Measurements from ENCODE around the gene NKD1. TPM values are rescaled to one million over a fixed set of nuclear protein-coding genes. Genes with fewer than 3 reads are reported as not detected.
A peak's percentile ranks its signal among the peaks of the same experiment; 100 is the strongest.
"Not testable (repeated sequence)": the region's sequence is repeated elsewhere in the genome, so short reads cannot be mapped to it uniquely, and the experiment has no call there.

NKD1 gene, protein sequence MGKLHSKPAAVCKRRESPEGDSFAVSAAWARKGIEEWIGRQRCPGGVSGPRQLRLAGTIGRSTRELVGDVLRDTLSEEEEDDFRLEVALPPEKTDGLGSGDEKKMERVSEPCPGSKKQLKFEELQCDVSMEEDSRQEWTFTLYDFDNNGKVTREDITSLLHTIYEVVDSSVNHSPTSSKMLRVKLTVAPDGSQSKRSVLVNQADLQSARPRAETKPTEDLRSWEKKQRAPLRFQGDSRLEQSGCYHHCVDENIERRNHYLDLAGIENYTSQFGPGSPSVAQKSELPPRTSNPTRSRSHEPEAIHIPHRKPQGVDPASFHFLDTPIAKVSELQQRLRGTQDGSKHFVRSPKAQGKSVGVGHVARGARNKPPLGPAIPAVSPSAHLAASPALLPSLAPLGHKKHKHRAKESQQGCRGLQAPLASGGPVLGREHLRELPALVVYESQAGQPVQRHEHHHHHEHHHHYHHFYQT
- total RNA-seq (1 to 10 TPM; 1.1 to 3.2 (median 2.1) TPM), polyA plus RNA-seq (0.68 TPM)
- long read RNA-seq, donor 1, partial matches to known transcripts: 0 of 1 reads
- long read RNA-seq, donor 1, other reads (novel, unspliced or antisense): 1 of 1 reads
- long read RNA-seq, donor 2, partial matches to known transcripts: 0 of 1 reads
- long read RNA-seq, donor 2, other reads (novel, unspliced or antisense): 1 of 1 reads
- long read RNA-seq, donor 3, partial matches to known transcripts: 0 of 3 reads
- long read RNA-seq, donor 3, other reads (novel, unspliced or antisense): 3 of 3 reads
- long read RNA-seq, donor 4: 0 reads

GRCh38 chr16:50548125-50548908 is at the start of gene NKD1:
Gene NKD1, plus strand, starts transcription at chr16:50548396. Its CDS starts 158 bp downstream, at chr16:50548554.
- 1% methylated on average over 113 of the region's 113 CpGs for WGBS
- H3K4me3 ChIP-seq (ENCODE audit: low read length): peak within 1 kb of the TSS; percentile 89
- intact Hi-C loops (cut with DNase I): no loop called here
- ATAC-seq: peak; percentile 93
- H3K27me3 ChIP-seq (ENCODE audit: control insufficient read depth, insufficient read depth): no peaks in the 10 kb centered on the region
- H3K27ac ChIP-seq (ENCODE audit: low read length): no peak within 1 kb of the TSS
- no peaks in the 10 kb centered on the region for H3K4me1 ChIP-seq (ENCODE audit: control insufficient read depth, insufficient read depth, low read length)
- H3K9me3 ChIP-seq (ENCODE audit: control insufficient read depth, low read length): no peaks in the 10 kb centered on the region
- peak; percentile 67 to 88 (median 87) for DNase-seq

DNA sequence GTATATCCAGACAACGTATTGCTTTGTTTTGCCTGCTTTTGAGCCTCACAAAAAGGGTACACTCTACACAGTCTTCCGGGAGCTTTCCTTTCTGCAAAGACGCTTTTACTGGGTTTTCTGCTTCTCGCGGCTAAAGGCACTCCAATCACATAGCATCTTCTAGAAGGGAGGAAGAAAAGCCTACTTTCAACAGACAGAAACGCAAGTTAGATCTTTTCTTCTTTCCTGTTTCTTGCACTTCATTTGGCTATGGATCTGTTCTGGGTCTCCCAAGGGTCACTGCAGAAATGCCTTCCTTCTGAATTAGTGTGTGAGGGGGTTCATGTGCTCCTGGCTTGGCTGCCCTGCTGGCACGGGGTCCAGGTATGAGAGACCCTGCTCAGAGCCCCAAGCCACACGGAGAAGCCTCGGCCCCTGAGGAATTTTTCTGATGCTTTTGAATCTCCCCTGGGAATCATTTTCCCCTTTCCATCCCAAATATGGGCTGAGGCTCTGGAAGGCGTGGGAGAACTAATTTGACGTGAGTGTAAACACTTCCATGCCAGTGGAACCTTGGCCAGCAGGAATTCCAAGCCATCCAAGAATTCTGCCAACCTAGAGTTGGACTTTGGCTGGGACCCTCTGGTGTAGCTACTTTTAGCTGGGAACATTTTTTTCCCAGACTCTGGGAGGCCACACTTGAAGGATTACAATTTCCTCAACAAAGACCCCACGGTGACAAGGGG is 49.6 kb upstream of the NKD1 start:
- no peaks in the 10 kb centered on the region for H3K27me3 ChIP-seq (ENCODE audit: control insufficient read depth, insufficient read depth)
- no peak overlapping the region for H3K27ac ChIP-seq (ENCODE audit: low read length)
- intact Hi-C loops (cut with DNase I): no loop called here
- no peak for ATAC-seq
- H3K9me3 ChIP-seq (ENCODE audit: control insufficient read depth, low read length): peaks cover 2% of the 10 kb centered on the region
- DNase-seq: no peak
- no peak overlapping the region for H3K4me3 ChIP-seq (ENCODE audit: low read length)
- no peaks in the 10 kb centered on the region for H3K4me1 ChIP-seq (ENCODE audit: control insufficient read depth, insufficient read depth, low read length)
- WGBS: 44% methylated on average over 12 of the region's 12 CpGs

- ATAC-seq: no peak
- no peak overlapping the region for H3K27ac ChIP-seq (ENCODE audit: low read length)
- 92% methylated on average over 2 of the region's 2 CpGs for WGBS
- intact Hi-C loops (cut with DNase I): no loop called here
- DNase-seq: no peak
- no peaks in the 10 kb centered on the region for H3K27me3 ChIP-seq (ENCODE audit: control insufficient read depth, insufficient read depth)
- peaks cover 2% of the 10 kb centered on the region for H3K9me3 ChIP-seq (ENCODE audit: control insufficient read depth, low read length)
- H3K4me1 ChIP-seq (ENCODE audit: control insufficient read depth, insufficient read depth, low read length): no peaks in the 10 kb centered on the region
- H3K4me3 ChIP-seq (ENCODE audit: low read length): no peak overlapping the region
Measured at GRCh38 chr16:50499254-50499653, 48.9 kb upstream of the NKD1 start.

DNA sequence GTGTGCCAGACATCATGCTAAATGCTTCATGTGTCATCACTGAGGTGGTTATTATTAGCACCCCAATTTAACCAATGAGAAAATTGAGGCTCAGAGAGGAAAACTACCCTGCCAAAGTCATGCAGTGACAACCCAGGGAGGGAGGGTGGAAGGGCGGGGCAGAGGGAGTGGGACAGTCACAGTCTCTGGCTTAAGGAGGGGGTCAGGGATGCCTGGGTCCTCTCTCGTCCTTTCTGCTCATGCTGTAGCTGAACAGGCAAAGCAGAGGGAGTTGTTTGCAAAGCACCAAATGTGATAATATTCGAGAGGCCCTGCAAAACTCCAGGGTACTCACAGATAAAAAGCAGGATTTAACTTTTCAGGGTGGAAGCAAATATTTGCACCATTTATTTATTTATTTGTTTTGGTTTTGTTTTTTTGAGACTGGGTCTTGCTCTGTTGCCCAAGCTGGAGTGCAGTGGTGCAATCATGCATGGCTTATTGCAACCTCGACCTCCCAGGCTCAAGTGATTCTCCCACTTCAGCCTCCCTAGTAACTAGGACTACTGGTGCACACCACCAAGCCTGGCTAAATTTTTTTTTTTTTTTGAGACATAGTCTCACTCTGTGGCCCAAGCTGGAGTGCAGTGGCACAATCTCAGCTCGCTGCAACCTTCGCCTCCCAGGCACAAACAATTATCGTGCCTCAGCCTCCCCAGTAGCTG is 47.9 kb upstream of the NKD1 start:
- intact Hi-C loops (cut with DNase I): no loop called here
- no peak overlapping the region for H3K4me3 ChIP-seq (ENCODE audit: low read length)
- peaks cover 2% of the 10 kb centered on the region for H3K9me3 ChIP-seq (ENCODE audit: control insufficient read depth, low read length)
- WGBS: 82% methylated on average over 7 of the region's 7 CpGs
- no peaks in the 10 kb centered on the region for H3K4me1 ChIP-seq (ENCODE audit: control insufficient read depth, insufficient read depth, low read length)
- DNase-seq (no peak), ATAC-seq (no peak)
- no peak overlapping the region for H3K27ac ChIP-seq (ENCODE audit: low read length)
- no peaks in the 10 kb centered on the region for H3K27me3 ChIP-seq (ENCODE audit: control insufficient read depth, insufficient read depth)

GRCh38 chr16:50501251-50501650 is 46.9 kb upstream of the NKD1 start:
- DNase-seq (no peak), ATAC-seq (no peak)
- Histone ChIP-seq H3K27me3 (ENCODE audit: control insufficient read depth, insufficient read depth) (no peaks in the 10 kb centered on the region), H3K4me1 (ENCODE audit: control insufficient read depth, insufficient read depth, low read length) (no peaks in the 10 kb centered on the region), H3K9me3 (ENCODE audit: control insufficient read depth, low read length) (peaks cover 2% of the 10 kb centered on the region), H3K4me3 (ENCODE audit: low read length) (no peak overlapping the region), H3K27ac (ENCODE audit: low read length) (no peak overlapping the region)
- 84% methylated on average over 2 of the region's 2 CpGs for WGBS
- intact Hi-C loops (cut with DNase I): no loop called here

DNA sequence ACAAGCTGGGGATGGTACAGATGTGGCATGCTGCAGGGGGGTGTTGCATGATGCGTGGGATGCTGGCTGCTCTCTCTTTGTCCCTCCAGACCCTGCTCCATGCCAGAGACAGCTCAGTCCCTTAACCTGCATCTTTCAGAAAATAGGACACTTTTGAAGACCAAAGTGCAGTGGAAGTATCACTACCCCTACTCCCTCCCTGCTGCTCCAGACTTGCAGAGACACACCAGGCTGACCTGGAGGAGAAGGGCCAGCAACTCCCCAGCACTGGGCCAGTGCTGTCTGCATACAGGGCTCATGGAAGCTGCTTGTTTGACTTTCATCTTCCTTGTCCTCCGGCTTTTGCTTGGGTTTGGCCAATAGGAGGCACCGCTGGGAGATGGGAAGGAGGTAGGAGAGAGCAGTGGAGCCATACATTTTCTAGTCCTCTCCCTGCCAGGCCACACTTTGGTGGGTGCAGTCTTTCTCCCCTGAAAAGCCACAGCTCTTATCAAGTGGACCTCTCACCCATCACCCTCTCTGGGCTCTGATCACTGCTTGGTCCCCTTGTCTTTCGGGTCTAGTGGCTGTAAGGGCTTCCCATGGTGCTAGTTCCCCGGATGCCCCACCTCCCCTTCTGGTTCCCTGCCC is 46.1 kb upstream of the NKD1 start:
- no peak overlapping the region for H3K27ac ChIP-seq (ENCODE audit: low read length)
- DNase-seq: no peak
- H3K9me3 ChIP-seq (ENCODE audit: control insufficient read depth, low read length): peaks cover 2% of the 10 kb centered on the region
- H3K4me3 ChIP-seq (ENCODE audit: low read length): no peak overlapping the region
- H3K27me3 ChIP-seq (ENCODE audit: control insufficient read depth, insufficient read depth): no peaks in the 10 kb centered on the region
- ATAC-seq: no peak
- intact Hi-C loops (cut with DNase I): no loop called here
- no peaks in the 10 kb centered on the region for H3K4me1 ChIP-seq (ENCODE audit: control insufficient read depth, insufficient read depth, low read length)
- WGBS: 86% methylated on average over 5 of the region's 5 CpGs

DNA sequence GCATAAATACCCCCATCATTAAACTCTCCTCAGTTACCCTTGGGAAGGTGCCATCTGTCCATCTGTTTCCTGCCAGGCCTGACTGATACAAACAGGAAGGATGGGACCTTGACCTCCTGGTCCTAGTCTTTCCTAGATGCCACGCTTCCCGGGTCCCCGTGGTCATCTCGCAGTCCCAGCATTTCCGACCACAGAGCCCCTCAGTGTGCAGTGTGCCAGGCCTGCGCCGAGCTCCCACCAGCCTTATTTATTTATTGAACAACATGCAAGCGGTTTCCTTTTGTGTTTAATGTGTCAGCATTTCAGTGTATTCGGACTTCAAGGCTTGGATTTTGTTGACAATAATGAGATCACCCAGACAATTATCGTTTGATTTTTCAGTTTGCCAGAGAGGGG is 45.6 kb upstream of the NKD1 start:
- DNase-seq (no peak), ATAC-seq (no peak)
- Histone ChIP-seq H3K27me3 (ENCODE audit: control insufficient read depth, insufficient read depth) (no peaks in the 10 kb centered on the region), H3K4me3 (ENCODE audit: low read length) (no peak overlapping the region), H3K9me3 (ENCODE audit: control insufficient read depth, low read length) (peaks cover 2% of the 10 kb centered on the region), H3K27ac (ENCODE audit: low read length) (no peak overlapping the region), H3K4me1 (ENCODE audit: control insufficient read depth, insufficient read depth, low read length) (no peaks in the 10 kb centered on the region)
- intact Hi-C loops (cut with DNase I): no loop called here
- 49% methylated on average over 10 of the region's 10 CpGs for WGBS

DNA sequence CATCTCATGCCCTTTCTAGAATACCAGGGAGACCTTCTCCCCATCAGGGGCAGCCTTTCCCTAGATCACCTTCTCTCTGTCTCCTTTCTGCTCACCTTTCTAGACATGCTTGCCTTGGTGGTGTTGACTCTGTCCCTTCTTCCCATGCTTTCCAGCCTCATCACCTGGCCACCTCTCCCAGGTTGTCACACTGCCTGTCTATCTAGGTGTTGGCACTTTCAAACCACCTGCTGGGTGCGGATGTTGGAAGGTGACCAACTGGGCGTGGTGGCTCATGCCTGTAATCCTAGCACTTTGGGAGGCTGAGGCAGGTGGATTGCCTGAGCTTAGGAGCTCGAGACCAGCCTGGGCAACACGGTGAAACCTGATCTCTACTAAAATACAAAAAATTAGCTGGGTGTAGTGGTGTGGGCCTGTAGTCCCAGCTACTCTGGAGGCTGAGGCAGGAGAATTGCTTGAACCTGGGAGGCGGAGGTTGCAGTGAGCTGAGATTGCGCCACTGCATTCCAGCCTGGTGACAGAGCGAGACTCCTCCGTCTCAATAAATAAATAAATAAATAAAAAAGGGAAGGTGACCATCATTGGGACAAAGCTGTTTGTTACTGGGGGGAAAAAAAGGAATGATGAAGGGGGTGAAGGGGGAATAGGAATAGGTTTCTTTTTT is 44.2 kb upstream of the NKD1 start:
- H3K4me3 ChIP-seq (ENCODE audit: low read length); ATAC-seq: not testable (repeated sequence)
- WGBS: 90% methylated on average over 8 of the region's 8 CpGs

GRCh38 chr16:50505115-50505514 is 43.1 kb upstream of the NKD1 start:
- no peaks in the 10 kb centered on the region for H3K27me3 ChIP-seq (ENCODE audit: control insufficient read depth, insufficient read depth)
- peaks cover 2% of the 10 kb centered on the region for H3K9me3 ChIP-seq (ENCODE audit: control insufficient read depth, low read length)
- H3K4me1 ChIP-seq (ENCODE audit: control insufficient read depth, insufficient read depth, low read length): no peaks in the 10 kb centered on the region
- intact Hi-C loops (cut with DNase I): no loop called here
- DNase-seq (no peak), ATAC-seq (no peak)
- no peak overlapping the region for H3K27ac ChIP-seq (ENCODE audit: low read length)
- WGBS: 74% methylated on average over 5 of the region's 5 CpGs
- H3K4me3 ChIP-seq (ENCODE audit: low read length): no peak overlapping the region

More for the DNA sequence above, 44.2 kb upstream of the NKD1 start:
- DNase-seq; H3K27ac ChIP-seq (ENCODE audit: low read length); H3K27me3 ChIP-seq (ENCODE audit: control insufficient read depth, insufficient read depth); H3K4me1 ChIP-seq (ENCODE audit: control insufficient read depth, insufficient read depth, low read length); H3K9me3 ChIP-seq (ENCODE audit: control insufficient read depth, low read length); intact Hi-C loops (cut with DNase I): not testable (repeated sequence)

All from right cardiac atrium (tissue), 5 donors.